Measurements from ENCODE around the gene ANAPC2.

Gene ANAPC2

GRCh38 chr9:137213160-137214060 lies 25.1 kb upstream of the ANAPC2 start:
- DNase-seq = peak; percentile 37

DNA sequence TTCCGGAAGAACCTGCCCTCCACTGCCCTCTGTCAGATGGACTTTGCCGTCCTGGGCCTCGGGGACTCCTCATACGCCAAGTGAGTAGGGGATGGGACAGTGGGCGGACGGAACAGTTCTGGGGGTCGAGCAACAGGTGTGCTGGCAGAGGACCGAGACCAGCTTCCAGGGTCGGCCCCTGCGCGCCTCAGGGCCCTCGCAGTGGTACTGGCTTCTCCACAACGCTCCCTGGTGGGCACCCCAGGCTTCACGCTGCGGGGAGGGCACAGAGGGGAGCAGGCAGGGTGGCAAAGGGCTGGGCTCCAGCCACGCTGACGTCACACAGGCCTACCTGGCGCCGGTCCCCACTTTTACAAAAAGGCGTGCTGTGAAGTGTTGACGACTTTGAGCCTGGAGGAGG lies 24.2 kb upstream of the ANAPC2 start:
- no peak for DNase-seq

- no peak for DNase-seq
Observed at GRCh38 chr9:137211532-137211931, 23.2 kb upstream of the ANAPC2 start.

GRCh38 chr9:137206602-137207001 lies 18.2 kb upstream of the ANAPC2 start:
- no peak for DNase-seq

- DNase-seq = peak; percentile 93
Observed at GRCh38 chr9:137205126-137206069, 17.0 kb upstream of the ANAPC2 start, which contains the start of the genes NDOR1 and TMEM203. Gene NDOR1, plus strand, starts transcription at chr9:137205700. Its CDS starts 78 bp downstream, at chr9:137205778. Gene TMEM203, minus strand, starts transcription at chr9:137205648. Its CDS starts 234 bp downstream, at chr9:137205414.

- no peak for DNase-seq
Observed at GRCh38 chr9:137204731-137205125, 16.4 kb upstream of the ANAPC2 start.

GRCh38 chr9:137202966-137203365 lies 14.6 kb upstream of the ANAPC2 start:
- DNase-seq = no peak

- DNase-seq = peak; percentile 67
Observed at GRCh38 chr9:137201205-137201868, 13.0 kb upstream of the ANAPC2 start.

- peak; percentile 100 for DNase-seq
Observed at GRCh38 chr9:137200311-137201204, 12.2 kb upstream of the ANAPC2 start, which contains the start of gene TPRN. Gene TPRN, minus strand, starts transcription at chr9:137200741. Its CDS starts 30 bp downstream, at chr9:137200711.

DNA sequence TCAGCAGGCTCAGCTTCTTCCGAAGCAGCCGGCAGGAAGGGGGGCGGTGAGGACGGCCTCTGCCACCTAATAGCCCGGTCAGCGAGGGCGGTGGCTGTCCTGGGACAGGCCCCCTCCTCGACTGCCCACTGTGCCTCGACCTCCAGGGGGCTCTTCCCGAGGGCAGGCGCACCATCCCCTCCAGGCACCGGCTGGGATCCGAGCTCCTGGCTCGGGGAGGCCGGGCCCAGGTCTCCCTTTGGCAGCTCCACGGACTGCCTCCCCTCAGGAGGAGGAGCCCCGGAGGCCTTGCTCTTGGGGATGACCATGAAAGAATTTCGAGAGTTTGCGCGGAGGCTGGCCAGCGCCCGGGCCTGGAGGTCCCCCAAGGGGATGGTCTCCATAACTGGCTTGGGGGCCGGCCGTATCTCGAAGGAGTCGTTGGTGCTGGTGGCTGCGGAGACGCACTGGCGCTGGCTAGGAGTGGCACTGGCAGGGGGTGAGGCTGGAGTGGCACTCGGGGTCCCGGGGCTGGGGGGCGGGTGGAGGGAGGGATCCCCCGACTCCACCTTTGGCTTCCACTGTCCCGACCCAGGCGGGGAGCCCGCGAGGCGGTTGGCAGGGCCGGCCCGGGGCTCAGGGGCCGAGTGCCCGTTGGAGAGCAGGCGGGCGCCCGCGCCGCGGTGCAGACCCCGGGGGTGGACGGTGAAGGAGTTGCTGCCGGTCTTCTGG lies 11.2 kb upstream of the ANAPC2 start:
- DNase-seq = peak; percentile 61

- peak; percentile 71 for DNase-seq
Observed at GRCh38 chr9:137198902-137199283, 10.5 kb upstream of the ANAPC2 start.

GRCh38 chr9:137198051-137198901 lies 9.9 kb upstream of the ANAPC2 start:
- DNase-seq = peak; percentile 82

GRCh38 chr9:137195525-137196220 lies 7.3 kb upstream of the ANAPC2 start:
- DNase-seq = peak; percentile 99

- peak; percentile 87 for DNase-seq
Observed at GRCh38 chr9:137194909-137195308, 6.5 kb upstream of the ANAPC2 start.

DNA sequence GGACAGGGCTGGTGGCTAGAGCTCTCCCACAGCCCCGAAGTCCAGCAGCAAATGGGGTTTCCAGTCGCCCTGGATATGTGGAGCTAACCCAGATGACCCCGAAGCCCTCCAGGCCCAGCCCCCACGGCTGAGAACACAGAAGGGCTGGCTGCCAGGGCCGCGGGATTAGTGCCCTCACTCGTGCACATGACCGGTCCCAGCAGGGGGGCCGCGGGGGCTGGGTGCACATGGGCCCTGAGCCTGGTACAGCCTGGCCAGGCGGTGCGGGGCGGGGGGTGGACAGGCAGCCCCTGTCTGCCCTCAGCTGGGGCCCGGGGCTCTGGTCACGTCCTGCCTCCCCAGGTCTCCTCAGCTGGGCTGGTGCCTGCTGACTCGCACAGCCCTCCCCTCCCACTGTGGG lies 6.0 kb upstream of the ANAPC2 start:
- DNase-seq = peak; percentile 76

GRCh38 chr9:137193771-137194170 lies 5.4 kb upstream of the ANAPC2 start:
- no peak for DNase-seq

DNA sequence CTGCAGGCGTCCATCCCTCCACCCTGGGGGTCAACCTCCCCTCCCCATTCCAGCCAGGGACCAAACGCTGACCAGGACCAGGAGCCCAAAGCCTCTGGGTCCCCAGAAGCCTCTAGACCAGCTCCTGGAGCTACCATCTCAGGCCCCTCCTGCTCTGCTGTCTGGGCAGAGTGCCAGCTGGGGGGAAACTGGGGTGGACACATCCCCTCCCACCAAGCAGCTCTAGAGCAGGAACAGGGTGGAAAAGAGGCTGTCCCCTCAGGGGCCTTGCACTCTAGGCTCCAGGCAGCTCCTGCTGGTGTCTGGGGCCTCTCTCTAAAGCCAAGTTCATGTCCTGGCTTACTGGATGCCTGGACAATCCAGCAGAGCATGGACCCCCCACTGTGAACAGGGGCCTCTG lies 4.5 kb upstream of the ANAPC2 start:
- DNase-seq = no peak

GRCh38 chr9:137192448-137192780 lies 4.1 kb upstream of the ANAPC2 start:
- DNase-seq = no peak

DNA sequence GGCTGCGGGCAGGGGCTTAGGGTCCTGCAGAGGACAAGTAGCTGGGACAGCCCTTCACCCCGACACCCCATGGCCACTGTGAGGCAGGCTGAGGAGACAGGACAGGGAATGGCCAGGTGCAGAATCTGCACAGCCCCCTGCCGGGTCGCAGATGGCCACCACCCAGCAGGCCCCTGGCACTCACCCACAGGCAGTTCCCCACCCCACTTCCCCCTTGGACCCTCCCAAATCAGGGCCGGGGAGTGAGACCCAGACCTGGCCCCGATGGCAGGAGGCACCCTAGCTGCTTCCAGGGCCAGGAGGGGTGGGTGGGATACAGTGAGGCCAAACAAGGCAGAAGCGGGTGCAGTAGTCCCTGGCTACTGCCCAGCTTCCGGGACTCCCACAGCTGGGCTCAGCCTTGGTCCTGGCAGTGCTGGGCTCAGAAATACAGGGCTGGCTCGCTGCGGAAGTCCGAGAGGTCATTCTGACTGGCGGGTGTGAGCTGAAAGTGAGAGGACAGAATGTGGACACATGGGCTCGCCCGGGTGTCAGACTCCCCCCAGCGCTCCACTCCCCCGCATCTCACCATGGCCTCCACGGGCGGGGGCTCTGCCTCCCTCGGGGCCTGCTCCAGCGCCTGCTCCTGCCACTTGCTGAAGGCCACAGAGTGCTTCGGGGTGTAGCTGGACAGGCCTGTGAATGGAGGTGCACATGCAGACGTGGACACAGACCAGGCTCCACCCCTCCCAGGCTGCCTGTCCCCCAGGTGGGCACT lies 3.5 kb upstream of the ANAPC2 start:
- DNase-seq = no peak

All from DMS53 (cell line).